K562 (cell line): Measurements from ENCODE around the gene GFOD1. TPM values are rescaled to one million over a fixed set of nuclear protein-coding genes. Genes with fewer than 3 reads are reported as not detected.

Experiments
- ATAC-seq: fragments of 200-7000 bp; cut with Tn5 transposase; 3 replicates; pipeline ENCODE4 v1.9.1; 2020; ENCODE audit warnings: moderate library complexity
- BruUV-seq: library from RNA; stranded (reverse); fragments of 400-500 nt; replicated peaks from 2 replicates; lab custom pipeline; 2021; lab: Mats Ljungman, UMichigan
- CTCF ChIA-PET: fragments of 300-600 bp; formaldehyde crosslinking; extraction: SDS; loops from one replicate; lab custom pipeline; 2021; ENCODE audit warnings: low intra/inter-chr PET ratio; lab: Yijun Ruan, JAX
- POLR2A ChIA-PET: fragments of 300-600, 350-650 bp; sonication (Branson Sonifier 250); formaldehyde crosslinking; extraction: SDS; loops from one replicate; lab custom pipeline; 2021; ENCODE audit warnings: antibody characterized with exemption, inconsistent platforms; lab: Yijun Ruan, JAX
- DNase-seq, 4 experiments: peaks; one replicate each; pipeline versions ENCODE4 v3.0.0 to v3.0.0-alpha.2; 2011 to 2018; ENCODE audit warnings: low spot score in 3 of 4, mixed read lengths in 3 of 4; ENCODE audit errors: extremely low read depth in 1 of 4
- FAIRE-seq: peaks from 2 replicates; lab custom pipeline; 2011; peaks lifted over from hg19 to GRCh38; lab: Jason Lieb, UNC
- H2AFZ ChIP-seq: 2 replicates; pipeline ENCODE4 v1.6.0; 2011; ENCODE audit warnings: low read depth, low read length, control low read depth, inconsistent platforms
- H3K27ac ChIP-seq: fragments of 200-600 bp; 3 replicates; pipeline ENCODE4 v1.8.0; 2011; ENCODE audit warnings: low read depth, mild to moderate bottlenecking, control low read depth, inconsistent platforms, low read length, moderate library complexity, mixed read lengths; ENCODE audit errors: extremely low read depth
- H3K27me3 ChIP-seq, 2 experiments: fragments of 300-600 bp in 1 of 2; 2 replicates in 1 of 2; 3 replicates in 1 of 2; pipeline versions ENCODE4 v1.6.0 to v1.8.0; 2011; ENCODE audit warnings: inconsistent platforms in 2 of 2, low read length in 2 of 2, mild to moderate bottlenecking in 1 of 2, mixed read lengths in 1 of 2, moderate library complexity in 1 of 2; ENCODE audit not compliant: control insufficient read depth in 2 of 2, insufficient read depth in 2 of 2
- H3K36me3 ChIP-seq: fragments of 300-600 bp; 3 replicates; pipeline ENCODE4 v1.8.0; 2011; ENCODE audit warnings: mild to moderate bottlenecking, low read length, inconsistent platforms; ENCODE audit not compliant: control insufficient read depth, insufficient read depth
- H3K4me1 ChIP-seq, 2 experiments: fragments of 200-600 bp in 1 of 2; replicated peaks in 1 of 2; 2 replicates in 1 of 2; 3 replicates in 1 of 2; pipeline versions ENCODE4 v1.5.1 to v1.8.0; 2011; ENCODE audit warnings: inconsistent platforms in 2 of 2, low read length in 2 of 2, mild to moderate bottlenecking in 1 of 2, mixed read lengths in 1 of 2, moderate library complexity in 1 of 2; ENCODE audit not compliant: control insufficient read depth in 2 of 2, insufficient read depth in 2 of 2
- H3K4me2 ChIP-seq: 2 replicates; pipeline ENCODE4 v1.6.1; 2011; ENCODE audit warnings: low read length, control low read depth, inconsistent platforms, mixed read lengths; ENCODE audit not compliant: insufficient read depth
- H3K4me3 ChIP-seq: fragments of 200-600 bp; sonication (generic), shearing (Covaris generic); 2 replicates; pipeline ENCODE4 v1.5.1; 2016; ENCODE audit warnings: control low read depth, inconsistent platforms
- H3K79me2 ChIP-seq: fragments of 200-600 bp; 3 replicates; pipeline ENCODE4 v1.8.0; 2011; ENCODE audit warnings: low read length, inconsistent platforms; ENCODE audit not compliant: control insufficient read depth, insufficient read depth
- H3K9ac ChIP-seq, 2 experiments: 2 replicates each; pipeline versions ENCODE4 v1.6.0 to v1.6.1; 2011; ENCODE audit warnings: low read depth in 2 of 2, low read length in 2 of 2, control low read depth in 1 of 2, inconsistent platforms in 1 of 2, mild to moderate bottlenecking in 1 of 2, mixed read lengths in 1 of 2; ENCODE audit not compliant: insufficient read depth in 1 of 2
- H3K9me1 ChIP-seq: one replicate; pipeline ENCODE4 v1.6.0; 2011; ENCODE audit warnings: inconsistent platforms, mild to moderate bottlenecking, low read length, moderate library complexity; ENCODE audit not compliant: control insufficient read depth, insufficient read depth
- H3K9me3 ChIP-seq: replicated peaks from 2 replicates; pipeline ENCODE4 v1.5.1; 2011; ENCODE audit warnings: low read depth, low read length, inconsistent platforms; ENCODE audit not compliant: control insufficient read depth, insufficient read depth
- H4K20me1 ChIP-seq: replicated peaks from 2 replicates; pipeline ENCODE4 v1.6.1; 2011; ENCODE audit warnings: low read length, inconsistent platforms, mixed read lengths; ENCODE audit not compliant: control insufficient read depth, insufficient read depth
- FOXK1 ChIP-seq: sonication (generic); formaldehyde crosslinking; IDR thresholded peaks from 2 replicates; pipeline ENCODE4 v1.8.0; 2022; ENCODE audit warnings: missing genetic modification reagents, mild to moderate bottlenecking, borderline replicate concordance
- HEY1 ChIP-seq: fragments of 250-450 bp; sonication (Bioruptor Pico); IDR thresholded peaks from 2 replicates; pipeline ENCODE4 v1.5.0; 2020; ENCODE audit warnings: mild to moderate bottlenecking, moderate library complexity, borderline replicate concordance
- IRF1 ChIP-seq: sonication (generic); formaldehyde crosslinking; IDR thresholded peaks from 2 replicates; pipeline ENCODE4 v1.8.0; 2022; ENCODE audit warnings: missing genetic modification reagents, mild to moderate bottlenecking, borderline replicate concordance
- LCOR ChIP-seq: sonication (generic); formaldehyde crosslinking; IDR thresholded peaks from 2 replicates; pipeline ENCODE4 v1.8.0; 2022; ENCODE audit warnings: mild to moderate bottlenecking, missing genetic modification reagents
- REST ChIP-seq, 2 experiments: fragments of 450-650 bp; formaldehyde crosslinking in 1 of 2; IDR thresholded peaks; 2 replicates each; pipeline versions ENCODE4 v1.4.0 to v1.6.1; 2014 to 2020; ENCODE audit warnings: mild to moderate bottlenecking in 2 of 2, borderline replicate concordance in 1 of 2, low read depth in 1 of 2
- TCF15 ChIP-seq: fragments of 250-450 bp; sonication (Bioruptor Pico); IDR thresholded peaks from 2 replicates; pipeline ENCODE4 v1.8.0; 2022; ENCODE audit warnings: moderate library complexity, mild to moderate bottlenecking, inconsistent platforms
- ZNF175 ChIP-seq: fragments of 200-800 bp; sonication (Bioruptor generic); IDR thresholded peaks from 2 replicates; pipeline ENCODE4 v1.6.1; 2016; ENCODE audit warnings: low read depth, mild to moderate bottlenecking, missing genetic modification characterization, missing compliant biosample characterization
- ZNF655 ChIP-seq: fragments of 250-450 bp; sonication (Bioruptor Pico); IDR thresholded peaks from 2 replicates; pipeline ENCODE4 v1.5.0; 2021
- ZNF740 ChIP-seq, 3 experiments: fragments of 200-800 bp in 1 of 3; sonication (Bioruptor generic) in 1 of 3; sonication (generic) in 1 of 3; formaldehyde crosslinking in 1 of 3; IDR thresholded peaks; 2 replicates each; pipeline versions ENCODE4 v1.6.1 to v1.8.0; 2016 to 2022; ENCODE audit warnings: mild to moderate bottlenecking in 2 of 3, missing compliant biosample characterization in 2 of 3, missing genetic modification characterization in 2 of 3, missing genetic modification reagents in 1 of 3
- WGBS: fragments of 100-300 bp; shearing (Covaris generic); methylation state at CpG from one replicate; pipeline ENCODE4 v1.1.6; 2016; ENCODE audit warnings: low coverage, mixed read lengths; ENCODE audit not compliant: insufficient coverage; ENCODE audit errors: missing lambda C conversion rate; 5-methylcytosine and 5-hydroxymethylcytosine counted together
- in situ Hi-C: fragments of 300-500 bp; cut with MboI; formaldehyde crosslinking; loops from 4 replicates; pipeline ENCODE4 v1.15.0; 2018; ENCODE audit warnings: inconsistent platforms, mixed read lengths
- intact Hi-C: fragments of 100-400 bp; cut with micrococcal nuclease; formaldehyde crosslinking; loops from 2 replicates; pipeline ENCODE4 v1.14.2; 2022
- polyA plus RNA-seq, 8 experiments: library from polyadenylated mRNA; depleted of rRNA in 4 of 8; stranded (reverse) in 5 of 8; unstranded in 3 of 8; fragments of >200 nt; fragmentation: Nextera tagmentation in 2 of 8; fragmentation: Illumina TruSeq in 1 of 8; extraction: Ambion mirVana in 2 of 8; extraction: Trizol in 1 of 8; gene quantifications; 2 replicates each; pipeline versions ENCODE4 v1.2.1 to v1.2.3, GENCODE V29; 2011 to 2014; ENCODE audit warnings: inconsistent platforms in 1 of 8, missing spikeins in 1 of 8
- total RNA-seq, 7 experiments: library from RNA; depleted of rRNA in 6 of 7; stranded (reverse); fragments of >200 nt in 6 of 7; fragmentation: Illumina TruSeq in 2 of 7; extraction: Trizol in 2 of 7; gene quantifications; 2 replicates each; pipeline versions ENCODE4 v1.2.1 to v1.2.3, GENCODE V29; 2011 to 2021; ENCODE audit warnings: low replicate concordance in 1 of 7

Gene GFOD1
- total and polyA plus RNA-seq, 9 of the 15 experiments (the other 6 are each of a cell fraction or from before 2014, with no cell fraction given) = 3.8 to 12.0 (median 8.2) TPM

GRCh38 chr6:13359287-13359686 is 128.1 kb downstream of the GFOD1 start:
- Histone ChIP-seq H2AFZ (no peak overlapping the region), H3K9me1 (peaks cover 2% of the 10 kb centered on the region), H3K36me3 (no peaks in the 10 kb centered on the region), H3K4me1 (peaks cover 19 to 55% of the 10 kb centered on the region in 2 experiments), H3K9me3 (no peaks in the 10 kb centered on the region), H4K20me1 (peaks cover 10% of the 10 kb centered on the region), H3K79me2 (no peaks in the 10 kb centered on the region), H3K27me3 (no peaks in the 10 kb centered on the region), H3K27ac (no peak overlapping the region), H3K9ac (no peak overlapping the region), H3K4me3 (no peak overlapping the region), H3K4me2 (no peak overlapping the region)
- intact Hi-C loops = no loop called here
- ChIA-PET CTCF (no interaction called here), POLR2A (interaction anchor here (0.9 to 1.4 kb wide), 3 partner anchors 15 to 282 kb away, joined by 3 read pairs; no protein-coding TSS in a partner anchor)
- BruUV-seq = no TSS peak
- no peak for FAIRE-seq
- in situ Hi-C loops = no loop called here
- no peak for DNase-seq
- ATAC-seq = no peak
- 75% methylated on average over 6 of the region's 6 CpGs for WGBS
- TF ChIP-seq ZNF655 (no peak), REST (IDR thresholded peaks at IDR 0.05; ENCODE audit: borderline replicate concordance) (no peak), REST (CRISPR knock-in tag; IDR thresholded peaks at IDR 0.05; ENCODE audit: low read depth) (no peak), ZNF175 (CRISPR knock-in tag) (no peak), HEY1 (CRISPR knock-in tag) (no peak), LCOR (CRISPR knock-in tag) (no peak), FOXK1 (CRISPR knock-in tag) (no peak), IRF1 (CRISPR knock-in tag) (no peak), ZNF740 (CRISPR knock-in tag; IDR thresholded peaks at IDR 0.05) (no peak), ZNF740 (tag; IDR thresholded peaks at IDR 0.05) (no peak), TCF15 (CRISPR knock-in tag) (no peak)
